Brain pericyte (primary cell): ENCODE results near the gene ATP5PB.

Source experiments
- DNase-seq: peaks from one replicate; pipeline ENCODE4 v3.0.0-alpha.2; 2012; ENCODE audit warnings: low read depth, low spot score

The ATP5PB gene

GRCh38 chr1:111475701-111476100 lies 26.4 kb downstream of the ATP5PB start:
- no peak for DNase-seq

GRCh38 chr1:111476214-111476613 lies 26.9 kb downstream of the ATP5PB start:
- no peak for DNase-seq

GRCh38 chr1:111476761-111477309 lies 27.6 kb downstream of the ATP5PB start:
- no peak for DNase-seq

GRCh38 chr1:111480674-111481073 lies 31.4 kb downstream of the ATP5PB start:
- no peak for DNase-seq

GRCh38 chr1:111481387-111482221 lies 32.3 kb downstream of the ATP5PB start:
- DNase-seq, result no peak

GRCh38 chr1:111483166-111483565 lies 33.9 kb downstream of the ATP5PB start:
- no peak for DNase-seq

GRCh38 chr1:111483876-111484275 lies 34.6 kb downstream of the ATP5PB start:
- no peak for DNase-seq

- DNase-seq, result no peak
These were observed 35.2 kb downstream of the ATP5PB start for GRCh38 chr1:111484391-111485026.

GRCh38 chr1:111486431-111486830 lies 37.2 kb downstream of the ATP5PB start:
- no peak for DNase-seq

GRCh38 chr1:111487133-111487532 lies 37.9 kb downstream of the ATP5PB start:
- DNase-seq, result no peak

- DNase-seq, result no peak
These were observed 39.4 kb downstream of the ATP5PB start for GRCh38 chr1:111488669-111489068.

- DNase-seq, result no peak
These were observed 40.3 kb downstream of the ATP5PB start for GRCh38 chr1:111489604-111490003.

- DNase-seq, result no peak
These were observed 41.0 kb downstream of the ATP5PB start for GRCh38 chr1:111490220-111490619.

GRCh38 chr1:111491070-111491469 lies 41.8 kb downstream of the ATP5PB start:
- DNase-seq, result no peak

- DNase-seq, result no peak
These were observed 47.1 kb downstream of the ATP5PB start for GRCh38 chr1:111496398-111496797.

GRCh38 chr1:111497592-111497991 lies 48.3 kb downstream of the ATP5PB start:
- no peak for DNase-seq

- DNase-seq, result no peak
These were observed 49.9 kb downstream of the ATP5PB start for GRCh38 chr1:111499026-111499785.

- no peak for DNase-seq
These were observed 52.4 kb downstream of the ATP5PB start for GRCh38 chr1:111501645-111502044.

- no peak for DNase-seq
These were observed 54.4 kb downstream of the ATP5PB start, which contains the start of the genes ADORA3 and TMIGD3 for GRCh38 chr1:111503585-111504060. Gene ADORA3 (minus strand): TSS chr1:111503633. CDS start chr1:111503354, 279 bp downstream. Gene TMIGD3 (minus strand): TSS chr1:111503633. CDS start chr1:111503354, 279 bp downstream.

GRCh38 chr1:111504097-111504496 lies 54.8 kb downstream of the ATP5PB start:
- DNase-seq, result no peak

GRCh38 chr1:111505641-111506119 lies 56.4 kb downstream of the ATP5PB start:
- no peak for DNase-seq

- DNase-seq, result no peak
These were observed 57.3 kb downstream of the ATP5PB start for GRCh38 chr1:111506561-111506960.
